ENCODE measurements around the gene NEDD8. TPM values are rescaled to one million over a fixed set of nuclear protein-coding genes. Genes with fewer than 3 reads are reported as not detected.

NEDD8 gene
- total RNA-seq, 1 experiment from 2014 or later, result 330 TPM

DNA sequence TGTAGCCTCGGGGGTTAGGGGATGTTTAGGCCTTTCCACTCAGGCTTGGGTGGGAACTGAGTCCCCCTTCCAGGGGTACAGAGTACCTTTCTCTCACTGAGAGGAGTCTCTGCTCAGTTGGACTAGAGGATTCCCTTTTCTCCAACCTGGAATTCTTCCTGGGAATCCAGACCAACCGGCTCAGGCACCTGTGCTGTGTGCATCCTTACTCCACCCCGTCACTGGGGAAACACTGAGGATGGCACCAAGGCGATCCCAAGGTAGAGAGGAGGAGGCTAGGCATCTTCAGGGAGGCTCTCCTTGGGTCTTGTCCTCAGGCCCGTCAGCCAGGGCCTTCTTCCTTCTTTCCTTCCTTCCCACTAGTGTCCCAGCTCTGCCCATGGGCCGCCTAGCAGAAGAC lies 31.7 kb upstream of the NEDD8 start:
- Histone ChIP-seq H4K20me1 (ENCODE audit: low read length) (no peaks in the 10 kb centered on the region), H3K4me1 (ENCODE audit: insufficient read depth, low read length) (peaks cover 8% of the 10 kb centered on the region; the same call in 1 of the 2 replicates), H3K4me2 (ENCODE audit: low read length) (no peak overlapping the region), H3K36me3 (ENCODE audit: low read depth, low read length) (no peaks in the 10 kb centered on the region), H3K27me3 (ENCODE audit: low read length) (no peaks in the 10 kb centered on the region), H3K4me3 (ENCODE audit: low read length) (no peak overlapping the region), H3K79me2 (ENCODE audit: low read length) (no peaks in the 10 kb centered on the region), H3K27ac (ENCODE audit: low read length) (no peak overlapping the region), H3K9ac (ENCODE audit: low read length) (no peak overlapping the region), H3K9me3 (ENCODE audit: low read length) (no peaks in the 10 kb centered on the region), H3F3A (ENCODE audit: low read length, unreplicated experiment) (no peaks in the 10 kb centered on the region), H2AFZ (ENCODE audit: low read length) (no peak overlapping the region), H3K9me2 (replicated peaks; ENCODE audit: low read length) (no peaks in the 10 kb centered on the region)
- ChIA-PET CTCF (no interaction called here), POLR2A (ENCODE audit: unreplicated experiment) (no interaction called here)
- BruUV-seq (replicated peaks), result no TSS peak
- ATAC-seq (0 out of 2 replicates have a peak, but pooled peaks have one; percentile 14), DNase-seq (no peak)
- TF ChIP-seq EZH2phosphoT487 (IDR thresholded peaks at IDR 0.05; ENCODE audit: borderline replicate concordance, low read length) (no peak), EZH2 (IDR thresholded peaks at IDR 0.05; ENCODE audit: low read length, unreplicated experiment) (no peak), CTCF (conservative IDR thresholded peaks at IDR 0.05; ENCODE audit: low read depth, low read length) (no peak)
- intact Hi-C loops (cut with micrococcal nuclease), result no loop called here

DNA sequence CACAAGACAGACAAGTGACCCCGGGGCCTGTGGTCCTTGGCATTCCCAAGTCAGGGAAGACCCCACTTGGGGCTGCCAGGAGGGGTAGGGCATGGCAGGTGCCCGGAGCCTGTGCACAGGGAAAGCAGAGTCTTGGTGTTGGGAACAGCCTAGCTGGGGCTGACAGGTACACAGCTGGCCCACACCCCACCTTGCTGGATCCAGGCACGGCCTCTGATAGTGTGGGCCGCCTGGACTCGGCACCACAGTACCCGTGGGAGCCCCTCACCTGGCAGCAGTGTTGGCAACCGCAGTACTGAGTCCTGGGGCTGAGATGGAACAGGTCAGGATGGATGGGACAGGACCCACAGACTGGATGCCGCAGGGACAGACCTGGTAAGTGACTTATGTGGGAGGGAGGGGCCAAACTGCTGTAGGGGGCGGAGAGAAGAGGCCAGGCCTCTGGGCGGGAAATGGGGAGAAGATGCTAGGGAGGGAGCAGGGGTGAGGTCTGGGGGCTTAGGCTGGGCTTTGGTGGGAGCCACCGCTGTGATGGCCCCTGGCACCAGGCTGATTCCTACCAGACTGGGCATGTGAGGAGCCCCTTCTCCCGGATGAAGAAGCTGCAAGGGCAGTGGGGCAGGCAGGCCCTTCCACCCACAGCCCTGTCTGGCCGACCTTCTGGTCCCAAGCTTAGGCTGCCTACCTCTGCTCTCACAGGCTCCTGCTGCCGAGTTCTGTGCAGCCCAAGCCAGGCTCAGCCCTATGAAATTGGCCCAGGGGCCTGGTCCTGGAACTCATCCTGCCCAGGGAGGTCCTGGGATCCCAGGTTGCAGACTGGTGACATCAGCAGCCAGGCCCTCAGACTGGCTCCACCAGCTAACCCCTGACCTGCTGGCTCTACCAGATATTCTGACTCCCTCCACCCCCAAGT lies 30.9 kb upstream of the NEDD8 start, which contains the start of gene TGM1:
TSS of gene TGM1 (minus strand) at position 357 of the 913 bp plus-strand sequence. CDS start 825 bp downstream, outside the sequence.
- intact Hi-C loops (cut with micrococcal nuclease), result no loop called here
- H3K9me2 ChIP-seq (replicated peaks; ENCODE audit: low read length), result no peaks in the 10 kb centered on the region
- TF ChIP-seq EZH2phosphoT487 (IDR thresholded peaks at IDR 0.05; ENCODE audit: borderline replicate concordance, low read length) (no peak), EZH2 (IDR thresholded peaks at IDR 0.05; ENCODE audit: low read length, unreplicated experiment) (no peak), CTCF (conservative IDR thresholded peaks at IDR 0.05; ENCODE audit: low read depth, low read length) (no peak)
- H3F3A ChIP-seq (ENCODE audit: low read length, unreplicated experiment), result no peaks in the 10 kb centered on the region
- ChIA-PET CTCF (no interaction called here), POLR2A (ENCODE audit: unreplicated experiment) (no interaction called here)
- H3K4me1 ChIP-seq (ENCODE audit: insufficient read depth, low read length), result peaks cover 8% of the 10 kb centered on the region; the same call in 1 of the 2 replicates
- no peaks in the 10 kb centered on the region for H3K9me3 ChIP-seq (ENCODE audit: low read length)
- H3K9ac ChIP-seq (ENCODE audit: low read length), result no peak within 1 kb of the TSS
- BruUV-seq (replicated peaks), result no TSS peak
- H2AFZ ChIP-seq (ENCODE audit: low read length), result no peak within 1 kb of the TSS
- no peak within 1 kb of the TSS for H3K4me3 ChIP-seq (ENCODE audit: low read length)
- no peaks in the 10 kb centered on the region for H3K27me3 ChIP-seq (ENCODE audit: low read length)
- no peaks in the 10 kb centered on the region for H4K20me1 ChIP-seq (ENCODE audit: low read length)
- no peaks in the 10 kb centered on the region for H3K36me3 ChIP-seq (ENCODE audit: low read depth, low read length)
- H3K79me2 ChIP-seq (ENCODE audit: low read length), result no peaks in the 10 kb centered on the region
- DNase-seq, result no peak
- no peak for ATAC-seq
- H3K4me2 ChIP-seq (ENCODE audit: low read length), result no peak within 1 kb of the TSS
- no peak within 1 kb of the TSS for H3K27ac ChIP-seq (ENCODE audit: low read length)

DNA sequence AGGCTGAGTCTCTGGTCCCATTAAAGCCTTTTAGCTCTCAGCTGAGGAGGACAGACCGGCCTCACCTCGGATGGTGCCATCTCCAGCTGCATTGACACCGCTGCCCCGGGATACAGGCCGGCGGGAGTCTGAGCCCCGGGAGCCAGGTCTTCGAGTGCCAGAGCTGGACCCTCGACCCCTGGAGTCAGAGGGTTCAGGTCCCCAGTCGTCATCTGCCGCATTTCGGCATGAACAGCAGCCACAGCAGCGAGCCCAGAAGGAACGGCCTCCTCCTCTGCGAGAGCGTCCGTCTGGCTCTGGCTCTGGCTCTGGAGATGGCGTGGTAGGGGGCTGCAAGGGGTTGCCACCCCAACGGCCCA lies 29.8 kb upstream of the NEDD8 start:
- Histone ChIP-seq H2AFZ (ENCODE audit: low read length) (no peak overlapping the region), H3F3A (ENCODE audit: low read length, unreplicated experiment) (no peaks in the 10 kb centered on the region), H3K36me3 (ENCODE audit: low read depth, low read length) (no peaks in the 10 kb centered on the region), H3K9me2 (replicated peaks; ENCODE audit: low read length) (no peaks in the 10 kb centered on the region), H4K20me1 (ENCODE audit: low read length) (no peaks in the 10 kb centered on the region), H3K9me3 (ENCODE audit: low read length) (no peaks in the 10 kb centered on the region), H3K9ac (ENCODE audit: low read length) (no peak overlapping the region), H3K4me3 (ENCODE audit: low read length) (no peak overlapping the region), H3K27ac (ENCODE audit: low read length) (no peak overlapping the region), H3K27me3 (ENCODE audit: low read length) (no peaks in the 10 kb centered on the region), H3K4me2 (ENCODE audit: low read length) (no peak overlapping the region), H3K4me1 (ENCODE audit: insufficient read depth, low read length) (peaks cover 8% of the 10 kb centered on the region; the same call in 1 of the 2 replicates), H3K79me2 (ENCODE audit: low read length) (no peaks in the 10 kb centered on the region)
- no TSS peak for BruUV-seq (replicated peaks)
- TF ChIP-seq EZH2 (IDR thresholded peaks at IDR 0.05; ENCODE audit: low read length, unreplicated experiment) (no peak), EZH2phosphoT487 (IDR thresholded peaks at IDR 0.05; ENCODE audit: borderline replicate concordance, low read length) (no peak), CTCF (conservative IDR thresholded peaks at IDR 0.05; ENCODE audit: low read depth, low read length) (no peak)
- intact Hi-C loops (cut with micrococcal nuclease), result no loop called here
- DNase-seq (no peak), ATAC-seq (no peak)
- ChIA-PET CTCF (no interaction called here), POLR2A (ENCODE audit: unreplicated experiment) (no interaction called here)
